IgD-negative memory B cell (primary cell): ENCODE results near the gene MID1. TPM values are rescaled to one million over a fixed set of nuclear protein-coding genes. Genes with fewer than 3 reads are reported as not detected.

Source experiments
- H3K27ac Mint-ChIP-seq, 3 donors: one replicate each; pipeline ENCODE4 v1.8.0; 2020 to 2022; ENCODE audit warnings: mild to moderate bottlenecking in 3 of 3, mixed read lengths in 3 of 3, moderate library complexity in 1 of 3
- H3K27me3 Mint-ChIP-seq: one replicate; pipeline ENCODE4 v1.8.0; 2021; ENCODE audit warnings: mixed read lengths
- H3K36me3 Mint-ChIP-seq: one replicate; pipeline ENCODE4 v1.8.0; 2020; ENCODE audit warnings: mild to moderate bottlenecking, mixed read lengths
- H3K4me1 Mint-ChIP-seq, 3 donors: one replicate each; pipeline ENCODE4 v1.8.0; 2020 to 2022; ENCODE audit warnings: mixed read lengths in 3 of 3, mild to moderate bottlenecking in 1 of 3
- H3K4me3 Mint-ChIP-seq, 4 donors: one replicate each; pipeline ENCODE4 v1.8.0; 2020 to 2022; ENCODE audit warnings: mild to moderate bottlenecking in 4 of 4, mixed read lengths in 4 of 4, moderate library complexity in 3 of 4
- H3K9me3 Mint-ChIP-seq, 3 donors: one replicate each; pipeline ENCODE4 v1.8.0; 2020 to 2021; ENCODE audit warnings: mixed read lengths in 3 of 3, mild to moderate bottlenecking in 1 of 3
- polyA plus RNA-seq: library from polyadenylated mRNA; unstranded; fragments of 300-500 nt; fragmentation: Illumina TruSeq; gene quantifications from one replicate; pipeline ENCODE4 v1.2.3, GENCODE V29; 2021

The MID1 gene
- polyA plus RNA-seq, 1 donor from 2014 or later = 0.19 TPM

DNA sequence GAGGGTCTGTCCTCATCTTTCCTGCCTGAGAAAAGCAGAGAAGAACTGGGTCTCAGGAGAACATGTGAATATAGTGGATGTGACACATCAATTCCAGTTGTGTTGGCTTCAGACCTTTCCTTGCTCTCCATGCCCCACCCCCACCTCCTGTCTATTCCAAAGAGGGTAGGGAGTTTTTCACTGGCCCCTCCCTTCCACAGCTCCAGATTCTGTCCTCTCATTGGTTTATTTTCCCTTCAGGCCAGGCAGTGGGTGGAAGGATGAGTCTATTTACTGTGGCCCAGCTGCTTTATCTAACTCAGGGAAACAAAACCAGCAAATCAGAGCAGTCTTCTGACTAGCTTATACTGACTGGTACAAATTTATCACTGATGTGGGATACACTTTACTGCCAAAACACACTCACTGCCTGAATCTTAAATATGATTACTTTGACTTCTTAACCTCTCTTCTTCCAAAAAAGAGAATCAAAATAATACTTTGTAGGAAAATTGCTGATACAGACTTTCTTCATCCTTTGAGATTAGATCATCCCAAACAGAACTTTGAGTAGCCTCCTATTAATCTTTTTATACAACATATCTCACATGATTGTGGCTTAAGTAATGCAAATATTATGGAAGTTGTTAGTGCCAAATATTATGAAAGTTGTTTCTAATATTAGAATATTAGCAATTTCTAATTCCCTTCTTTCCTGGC is 221.2 kb downstream of the MID1 start:
- peaks cover 1% of the 10 kb centered on the region for H3K36me3 Mint-ChIP-seq
- no peaks in the 10 kb centered on the region for H3K4me1 Mint-ChIP-seq
- H3K27ac Mint-ChIP-seq = no peak overlapping the region
- H3K4me3 Mint-ChIP-seq = no peak overlapping the region
- peaks cover 0 to 5% (median 0%) of the 10 kb centered on the region in 3 donors for H3K9me3 Mint-ChIP-seq
- no peaks in the 10 kb centered on the region for H3K27me3 Mint-ChIP-seq

DNA sequence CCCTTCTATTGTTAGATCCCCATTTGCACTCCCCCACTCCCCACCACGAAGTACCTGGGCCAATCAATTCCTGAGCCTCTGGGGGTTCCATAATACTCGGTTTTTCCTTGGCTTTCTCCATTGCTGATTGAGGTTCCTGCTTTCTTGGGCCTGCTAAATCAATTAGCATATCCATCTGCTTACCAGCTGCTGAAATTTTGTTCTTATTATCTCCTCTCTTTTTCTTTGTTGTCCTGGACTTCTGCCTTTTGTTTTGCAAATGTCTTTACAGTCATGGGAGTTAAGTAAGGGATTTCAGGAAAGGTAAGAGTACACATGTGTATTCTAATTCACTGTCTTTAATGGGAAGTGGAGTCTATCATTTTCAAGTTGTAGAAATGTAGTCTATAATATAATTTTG is 222.2 kb downstream of the MID1 start:
- H3K9me3 Mint-ChIP-seq = peaks cover 0 to 5% (median 0%) of the 10 kb centered on the region in 3 donors
- no peak overlapping the region for H3K4me3 Mint-ChIP-seq
- no peaks in the 10 kb centered on the region for H3K4me1 Mint-ChIP-seq
- H3K36me3 Mint-ChIP-seq = peaks cover 1% of the 10 kb centered on the region
- H3K27me3 Mint-ChIP-seq = no peaks in the 10 kb centered on the region
- H3K27ac Mint-ChIP-seq = no peak overlapping the region

DNA sequence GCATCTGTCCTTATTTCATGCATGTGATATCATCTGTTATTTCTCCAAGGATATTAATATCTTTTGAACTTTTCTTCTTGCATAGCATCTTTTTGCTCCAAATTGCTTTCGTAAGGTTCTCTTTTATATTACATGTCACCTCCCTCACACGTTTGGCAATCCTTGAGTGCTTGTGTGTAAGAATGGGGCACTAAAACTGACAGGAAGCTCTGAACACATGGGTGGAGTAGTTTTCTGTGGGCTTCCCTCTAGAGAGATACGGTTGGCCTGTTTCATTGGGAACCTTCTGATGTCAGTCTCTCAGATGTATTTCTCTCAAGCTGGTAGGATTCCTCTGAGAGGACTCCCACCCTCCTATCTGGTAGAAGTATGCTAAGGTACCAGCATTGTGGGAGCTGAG is 223.0 kb downstream of the MID1 start:
- H3K36me3 Mint-ChIP-seq = peaks cover under 1% of the 10 kb centered on the region
- peaks cover 0 to 5% (median 0%) of the 10 kb centered on the region in 3 donors for H3K9me3 Mint-ChIP-seq
- H3K27ac Mint-ChIP-seq = no peak overlapping the region
- no peaks in the 10 kb centered on the region for H3K4me1 Mint-ChIP-seq
- H3K4me3 Mint-ChIP-seq = no peak overlapping the region
- H3K27me3 Mint-ChIP-seq = no peaks in the 10 kb centered on the region

DNA sequence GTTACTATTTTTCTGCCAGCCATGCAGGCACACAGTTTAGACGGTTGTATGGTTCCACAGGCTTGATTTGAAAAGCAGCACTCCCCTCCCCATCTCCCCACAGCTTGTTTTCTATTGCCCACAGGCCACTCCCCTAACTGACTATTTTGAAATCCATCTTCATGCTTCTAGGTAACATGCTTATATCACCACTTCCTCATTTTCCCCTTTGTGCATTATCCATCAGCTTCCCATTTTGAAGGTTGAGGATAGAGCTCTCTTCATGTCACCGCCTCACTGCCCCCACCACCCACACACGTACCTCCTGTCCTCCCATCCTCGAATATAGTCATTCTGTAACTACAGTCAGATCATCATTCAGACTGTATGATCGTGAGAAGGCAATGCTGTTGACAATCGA is 224.7 kb downstream of the MID1 start:
- no peak overlapping the region for H3K27ac Mint-ChIP-seq
- H3K4me3 Mint-ChIP-seq = no peak overlapping the region
- no peaks in the 10 kb centered on the region for H3K36me3 Mint-ChIP-seq
- peaks cover 1% of the 10 kb centered on the region for H3K27me3 Mint-ChIP-seq
- no peaks in the 10 kb centered on the region for H3K4me1 Mint-ChIP-seq
- no peaks in the 10 kb centered on the region for H3K9me3 Mint-ChIP-seq
